ENCODE measurements around the gene ARGLU1. TPM values are rescaled to one million over a fixed set of nuclear protein-coding genes. Genes with fewer than 3 reads are reported as not detected.
A peak's percentile ranks its signal among the peaks of the same experiment; 100 is the strongest.

ARGLU1 gene
- total RNA-seq, 4 donors from 2014 or later, result 10.0 to 41.1 (median 12.9) TPM

DNA sequence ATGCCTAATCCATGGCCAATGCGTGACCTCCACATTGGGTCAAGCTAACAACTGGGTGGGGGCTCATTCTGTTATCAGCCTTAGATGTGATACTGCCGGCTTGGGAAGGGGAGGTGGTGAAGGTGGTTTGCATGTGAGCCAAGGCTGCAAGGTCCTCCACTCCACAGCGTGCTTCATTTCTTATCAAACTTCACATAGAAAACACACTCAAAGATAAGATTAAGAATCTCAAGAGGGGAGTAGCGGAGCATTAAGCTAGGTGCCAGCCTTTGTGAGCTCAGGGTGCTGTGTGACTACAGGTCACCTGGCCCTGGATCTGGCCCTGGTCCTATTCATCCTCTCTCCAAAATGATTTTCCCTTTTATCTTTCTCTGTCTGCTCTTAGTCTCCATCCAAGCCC, 13.3 kb upstream of the ARGLU1 start:
- in situ Hi-C loops (cut with MboI; ENCODE audit: low sequenced_read_pairs in 4 of 4) (no loop called here), intact Hi-C loops (cut with DNase I; ENCODE audit: low total_unique reads) (no loop called here)
- no peak overlapping the region for H3K27ac ChIP-seq
- no peak overlapping the region for H3K4me3 ChIP-seq
- H3K9me3 ChIP-seq, result no peaks in the 10 kb centered on the region
- H3K27me3 ChIP-seq, result no peaks in the 10 kb centered on the region
- no peak for TF ChIP-seq POLR2A (IDR thresholded peaks at IDR 0.05)
- TF ChIP-seq, protein P1, sequence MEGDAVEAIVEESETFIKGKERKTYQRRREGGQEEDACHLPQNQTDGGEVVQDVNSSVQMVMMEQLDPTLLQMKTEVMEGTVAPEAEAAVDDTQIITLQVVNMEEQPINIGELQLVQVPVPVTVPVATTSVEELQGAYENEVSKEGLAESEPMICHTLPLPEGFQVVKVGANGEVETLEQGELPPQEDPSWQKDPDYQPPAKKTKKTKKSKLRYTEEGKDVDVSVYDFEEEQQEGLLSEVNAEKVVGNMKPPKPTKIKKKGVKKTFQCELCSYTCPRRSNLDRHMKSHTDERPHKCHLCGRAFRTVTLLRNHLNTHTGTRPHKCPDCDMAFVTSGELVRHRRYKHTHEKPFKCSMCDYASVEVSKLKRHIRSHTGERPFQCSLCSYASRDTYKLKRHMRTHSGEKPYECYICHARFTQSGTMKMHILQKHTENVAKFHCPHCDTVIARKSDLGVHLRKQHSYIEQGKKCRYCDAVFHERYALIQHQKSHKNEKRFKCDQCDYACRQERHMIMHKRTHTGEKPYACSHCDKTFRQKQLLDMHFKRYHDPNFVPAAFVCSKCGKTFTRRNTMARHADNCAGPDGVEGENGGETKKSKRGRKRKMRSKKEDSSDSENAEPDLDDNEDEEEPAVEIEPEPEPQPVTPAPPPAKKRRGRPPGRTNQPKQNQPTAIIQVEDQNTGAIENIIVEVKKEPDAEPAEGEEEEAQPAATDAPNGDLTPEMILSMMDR (IDR thresholded peaks at IDR 0.05 in 4 of 5, conservative IDR thresholded peaks at IDR 0.05 in 1 of 5), result no peak
- ATAC-seq (no peak), DNase-seq (no peak)
- no peaks in the 10 kb centered on the region for H3K4me1 ChIP-seq
- no peaks in the 10 kb centered on the region for H3K36me3 ChIP-seq

GRCh38 chr13:106575896-106576295, 8.0 kb upstream of the ARGLU1 start:
- no peak overlapping the region for H3K27ac ChIP-seq
- H3K27me3 ChIP-seq, result no peaks in the 10 kb centered on the region
- ATAC-seq (no peak), DNase-seq (no peak)
- H3K4me1 ChIP-seq, result peaks cover 0 to 9% of the 10 kb centered on the region in 2 donors
- TF ChIP-seq POLR2A (IDR thresholded peaks at IDR 0.05), result no peak
- TF ChIP-seq, protein P1 (IDR thresholded peaks at IDR 0.05 in 4 of 5, conservative IDR thresholded peaks at IDR 0.05 in 1 of 5), result no peak
- H3K4me3 ChIP-seq, result no peak overlapping the region
- intact Hi-C loops (cut with DNase I; ENCODE audit: low total_unique reads), result no loop called here
- in situ Hi-C loops (cut with MboI; ENCODE audit: low sequenced_read_pairs in 4 of 4), result no loop called here
- H3K36me3 ChIP-seq, result no peaks in the 10 kb centered on the region
- no peaks in the 10 kb centered on the region for H3K9me3 ChIP-seq

DNA sequence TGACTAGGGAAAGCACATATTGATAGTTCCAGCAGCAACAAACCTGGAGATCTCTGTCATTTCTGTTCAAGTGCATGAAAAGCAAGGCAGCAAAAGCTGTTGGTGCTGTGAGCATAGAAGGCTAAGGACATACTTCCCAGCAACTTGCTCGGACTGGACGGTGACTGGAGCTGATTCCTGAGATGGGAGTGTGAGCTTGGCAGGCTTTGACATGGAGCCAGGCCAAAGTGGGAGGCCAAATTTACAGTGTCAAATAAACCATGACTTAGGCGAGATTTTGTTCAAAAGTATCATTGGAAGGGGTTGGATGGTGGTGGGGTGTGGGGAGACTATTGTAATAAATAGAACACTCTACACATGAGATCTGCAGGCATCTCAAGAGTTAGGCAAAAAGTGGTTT, 5.9 kb upstream of the ARGLU1 start:
- no peaks in the 10 kb centered on the region for H3K9me3 ChIP-seq
- ATAC-seq (peak in 1 of 2 donors; percentile 49), DNase-seq (peak in 1 of 2 donors; percentile 45)
- no peak for TF ChIP-seq POLR2A (IDR thresholded peaks at IDR 0.05)
- TF ChIP-seq, protein P1 (IDR thresholded peaks at IDR 0.05 in 4 of 5, conservative IDR thresholded peaks at IDR 0.05 in 1 of 5), result no peak
- peaks cover 0 to 11% of the 10 kb centered on the region in 2 donors for H3K4me1 ChIP-seq
- no peaks in the 10 kb centered on the region for H3K36me3 ChIP-seq
- H3K27ac ChIP-seq, result peak overlapping the region in 2 of 4 donors; percentile 5 to 52
- intact Hi-C loops (cut with DNase I; ENCODE audit: low total_unique reads), result no loop called here
- in situ Hi-C loops (cut with MboI; ENCODE audit: low sequenced_read_pairs in 4 of 4), result loop anchor here in 1 of 4 donors (25.0 kb wide), 1 partner anchor 1638 kb away; the partner anchor contains the start of genes ABHD13 and LIG4
- H3K27me3 ChIP-seq, result no peaks in the 10 kb centered on the region
- H3K4me3 ChIP-seq, result no peak overlapping the region

GRCh38 chr13:106573284-106573846, 5.4 kb upstream of the ARGLU1 start:
- intact Hi-C loops (cut with DNase I; ENCODE audit: low total_unique reads), result no loop called here
- in situ Hi-C loops (cut with MboI; ENCODE audit: low sequenced_read_pairs in 4 of 4), result loop anchor here in 1 of 4 donors (25.0 kb wide), 1 partner anchor 1639 kb away; the partner anchor contains the start of genes ABHD13 and LIG4
- Histone ChIP-seq H3K27me3 (no peaks in the 10 kb centered on the region), H3K27ac (peak overlapping the region; percentile 29 to 57 (median 48)), H3K4me3 (no peak overlapping the region), H3K4me1 (peaks cover 5 to 15% of the 10 kb centered on the region in 2 donors), H3K36me3 (no peaks in the 10 kb centered on the region), H3K9me3 (no peaks in the 10 kb centered on the region)
- TF ChIP-seq, protein P1 (IDR thresholded peaks at IDR 0.05 in 4 of 5, conservative IDR thresholded peaks at IDR 0.05 in 1 of 5), result no peak
- no peak for TF ChIP-seq POLR2A (IDR thresholded peaks at IDR 0.05)
- ATAC-seq, result peak; percentile 71 to 79
- peak; percentile 20 to 36 for DNase-seq

Measured in gastrocnemius medialis (tissue), 4 donors.